CD14-positive monocyte (primary cell): Measurements from ENCODE around the gene PSMB7. TPM values are rescaled to one million over a fixed set of nuclear protein-coding genes. Genes with fewer than 3 reads are reported as not detected.

Experiments
- DNase-seq, 3 donors: peaks; one replicate each; pipeline ENCODE4 v3.0.0-alpha.2; 2011 to 2022
- H2AFZ ChIP-seq: 2 replicates; pipeline ENCODE4 v1.6.0; 2012; ENCODE audit warnings: mild to moderate bottlenecking, low read depth, low read length, inconsistent platforms; ENCODE audit not compliant: insufficient read depth, poor library complexity, severe bottlenecking
- H3K27ac ChIP-seq, 2 donors: 1 replicate in 1 of 2; 2 replicates in 1 of 2; pipeline ENCODE4 v1.5.1; 2012 to 2013; ENCODE audit warnings: low read length in 2 of 2, control low read depth in 1 of 2, inconsistent platforms in 1 of 2, low read depth in 1 of 2, mild to moderate bottlenecking in 1 of 2
- H3K27me3 ChIP-seq, 2 donors: one replicate each; pipeline versions ENCODE4 v1.6.0 to v1.6.1; 2011 to 2013; ENCODE audit warnings: low read length in 2 of 2; ENCODE audit not compliant: control insufficient read depth in 2 of 2, insufficient read depth in 2 of 2
- H3K36me3 ChIP-seq, 2 donors: replicated peaks in 1 of 2; 1 replicate in 1 of 2; 2 replicates in 1 of 2; pipeline versions ENCODE4 v1.5.1 to v1.6.1; 2012 to 2013; ENCODE audit warnings: low read length in 2 of 2, control low read depth in 1 of 2, inconsistent platforms in 1 of 2, mild to moderate bottlenecking in 1 of 2; ENCODE audit not compliant: insufficient read depth in 2 of 2, control insufficient read depth in 1 of 2
- H3K4me1 ChIP-seq, 2 donors: 1 replicate in 1 of 2; 2 replicates in 1 of 2; pipeline versions ENCODE4 v1.5.1 to v1.6.1; 2012 to 2013; ENCODE audit warnings: low read length in 2 of 2, control low read depth in 1 of 2, inconsistent platforms in 1 of 2, mild to moderate bottlenecking in 1 of 2, moderate library complexity in 1 of 2; ENCODE audit not compliant: insufficient read depth in 2 of 2, control insufficient read depth in 1 of 2
- H3K4me2 ChIP-seq: replicated peaks from 2 replicates; pipeline ENCODE3; 2012; ENCODE audit warnings: low read length, moderate library complexity, mild to moderate bottlenecking; ENCODE audit not compliant: poor library complexity, severe bottlenecking; ENCODE audit errors: extremely low read depth
- H3K4me3 ChIP-seq, 3 experiments: fragments of 200-600 bp in 1 of 3; sonication (generic) in 1 of 3; replicated peaks in 1 of 3; 1 replicate in 2 of 3; 2 replicates in 1 of 3; pipeline ENCODE4 v1.5.1; 2011 to 2013; ENCODE audit warnings: low read length in 3 of 3, mild to moderate bottlenecking in 3 of 3, control low read depth in 2 of 3, low read depth in 2 of 3, inconsistent platforms in 1 of 3, moderate library complexity in 1 of 3
- H3K79me2 ChIP-seq: 2 replicates; pipeline ENCODE4 v1.6.0; 2012; ENCODE audit warnings: mild to moderate bottlenecking, control low read depth, inconsistent platforms, low read length, moderate library complexity; ENCODE audit not compliant: insufficient read depth
- H3K9ac ChIP-seq: 2 replicates; pipeline ENCODE4 v1.6.0; 2017; ENCODE audit warnings: low read length, mild to moderate bottlenecking; ENCODE audit not compliant: insufficient read depth, poor library complexity, severe bottlenecking
- H3K9me3 ChIP-seq, 2 donors: replicated peaks in 1 of 2; 1 replicate in 1 of 2; 2 replicates in 1 of 2; pipeline versions ENCODE4 v1.5.1 to v1.6.1; 2012 to 2013; ENCODE audit warnings: low read length in 2 of 2, control low read depth in 1 of 2; ENCODE audit not compliant: control insufficient read depth in 1 of 2, insufficient read depth in 1 of 2
- H4K20me1 ChIP-seq: 2 replicates; pipeline ENCODE4 v1.6.0; 2012; ENCODE audit warnings: mild to moderate bottlenecking, low read length, control low read depth, moderate library complexity; ENCODE audit not compliant: insufficient read depth
- H3K27ac Mint-ChIP-seq, 7 donors: one replicate each; pipeline ENCODE4 v1.8.0; 2020; ENCODE audit warnings: mild to moderate bottlenecking in 7 of 7, mixed read lengths in 7 of 7, moderate library complexity in 6 of 7, inconsistent platforms in 2 of 7
- H3K27me3 Mint-ChIP-seq, 3 donors: one replicate each; pipeline ENCODE4 v1.8.0; 2021 to 2022; ENCODE audit warnings: low read depth in 3 of 3, mild to moderate bottlenecking in 3 of 3, mixed read lengths in 3 of 3, moderate library complexity in 3 of 3, inconsistent platforms in 1 of 3
- H3K36me3 Mint-ChIP-seq, 2 donors: one replicate each; pipeline ENCODE4 v1.8.0; 2020; ENCODE audit warnings: mixed read lengths in 2 of 2, inconsistent platforms in 1 of 2, mild to moderate bottlenecking in 1 of 2
- H3K4me1 Mint-ChIP-seq: one replicate; pipeline ENCODE4 v1.8.0; 2020; ENCODE audit warnings: mild to moderate bottlenecking, mixed read lengths
- H3K4me3 Mint-ChIP-seq, 2 donors: one replicate each; pipeline ENCODE4 v1.8.0; 2020; ENCODE audit warnings: mild to moderate bottlenecking in 2 of 2, mixed read lengths in 2 of 2, moderate library complexity in 1 of 2
- H3K9me3 Mint-ChIP-seq, 7 donors: one replicate each; pipeline ENCODE4 v1.8.0; 2020 to 2022; ENCODE audit warnings: mixed read lengths in 7 of 7, mild to moderate bottlenecking in 6 of 7, moderate library complexity in 6 of 7, inconsistent platforms in 2 of 7
- CTCF ChIP-seq: fragments of 200-600 bp; IDR thresholded peaks from one replicate; pipeline ENCODE4 v1.8.0; 2022; ENCODE audit warnings: antibody characterized with exemption, mild to moderate bottlenecking
- WGBS: methylation state at CpG from one replicate; pipeline ENCODE4 v1.1.5; 2013; ENCODE audit warnings: missing lambda C conversion rate; ENCODE audit not compliant: insufficient coverage; 5-methylcytosine and 5-hydroxymethylcytosine counted together
- intact Hi-C, 2 donors: fragments of 100-400 bp; cut with micrococcal nuclease; formaldehyde crosslinking; loops; one replicate each; pipeline versions ENCODE4 v1.15.0 to v1.15.1; 2023
- polyA plus RNA-seq, 3 donors: library from polyadenylated mRNA; depleted of rRNA in 1 of 3; unstranded in 2 of 3; stranded (reverse) in 1 of 3; fragments of 300-500 nt in 2 of 3; fragments of >200 nt in 1 of 3; fragmentation: Illumina TruSeq in 2 of 3; gene quantifications; 1 replicate in 2 of 3; 2 replicates in 1 of 3; pipeline ENCODE4 v1.2.3, GENCODE V29; 2012 to 2021

PSMB7 gene
- polyA plus RNA-seq, 3 donors, result 129 to 194 (median 191) TPM

DNA sequence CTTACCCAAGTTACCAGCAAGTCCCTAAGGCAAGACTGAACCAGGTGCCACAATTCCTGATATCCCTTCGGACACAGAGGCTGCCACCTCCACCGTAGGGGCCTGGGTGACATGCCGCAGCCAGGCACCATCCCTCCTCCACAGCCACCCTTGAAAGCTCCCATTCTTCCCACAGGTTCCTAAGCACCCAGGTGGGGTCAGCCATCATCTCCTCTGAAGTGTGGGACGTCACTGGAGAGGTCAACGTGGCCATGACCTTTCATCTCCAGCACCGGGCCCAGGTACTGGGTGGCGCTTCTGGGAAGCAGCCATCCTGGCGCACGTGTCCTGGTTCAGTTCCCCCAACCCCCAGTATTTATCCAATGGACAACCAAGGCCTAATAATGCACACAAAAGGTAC is 43.2 kb upstream of the PSMB7 start:
- no peak for DNase-seq
- H3K27ac Mint-ChIP-seq, result peak overlapping the region in 1 of 7 donors; percentile 33

GRCh38 chr9:124457887-124458431 is 42.7 kb upstream of the PSMB7 start:
- Histone ChIP-seq H3K4me3 (no peak overlapping the region), H3K79me2 (no peaks in the 10 kb centered on the region), H3K9me3 (no peaks in the 10 kb centered on the region), H3K36me3 (no peaks in the 10 kb centered on the region), H4K20me1 (no peaks in the 10 kb centered on the region), H3K27ac (no peak overlapping the region), H3K4me2 (no peak overlapping the region), H3K4me1 (peaks cover 0 to 5% of the 10 kb centered on the region in 2 donors), H2AFZ (no peak overlapping the region), H3K27me3 (peaks cover 0 to 2% of the 10 kb centered on the region in 2 donors), H3K9ac (no peak overlapping the region)
- Mint-ChIP-seq H3K9me3 (peaks cover 0 to 5% (median 4%) of the 10 kb centered on the region in 7 donors), H3K27ac (no peak overlapping the region), H3K36me3 (no peaks in the 10 kb centered on the region), H3K4me1 (no peaks in the 10 kb centered on the region), H3K27me3 (peaks cover 7 to 31% (median 20%) of the 10 kb centered on the region in 3 donors), H3K4me3 (no peak overlapping the region)
- DNase-seq, result no peak
- intact Hi-C loops, result no loop called here
- WGBS, result 92% methylated on average over 5 of the region's 8 CpGs
- TF ChIP-seq CTCF, result no peak

More for the DNA sequence above, 43.2 kb upstream of the PSMB7 start:
- peaks cover 9 to 30% (median 20%) of the 10 kb centered on the region in 3 donors for H3K27me3 Mint-ChIP-seq
- TF ChIP-seq CTCF, result no peak
- no peaks in the 10 kb centered on the region for H3K36me3 Mint-ChIP-seq
- Histone ChIP-seq H3K36me3 (no peaks in the 10 kb centered on the region), H3K4me3 (no peak overlapping the region), H3K9ac (no peak overlapping the region), H3K27me3 (peaks cover 0 to 6% of the 10 kb centered on the region in 2 donors), H4K20me1 (no peaks in the 10 kb centered on the region), H3K79me2 (no peaks in the 10 kb centered on the region), H3K9me3 (no peaks in the 10 kb centered on the region), H3K4me2 (no peak overlapping the region), H2AFZ (no peak overlapping the region), H3K27ac (no peak overlapping the region), H3K4me1 (no peaks in the 10 kb centered on the region)
- no peak overlapping the region for H3K4me3 Mint-ChIP-seq
- intact Hi-C loops, result no loop called here
- H3K9me3 Mint-ChIP-seq, result peaks cover 0 to 8% (median 5%) of the 10 kb centered on the region in 7 donors
- 96% methylated on average over 7 of the region's 9 CpGs for WGBS
- no peaks in the 10 kb centered on the region for H3K4me1 Mint-ChIP-seq
